Activated CD8-positive, alpha-beta memory T cell treated with anti-CD3 and anti-CD28 coated beads for 36 hours (primary cell): ENCODE data around the gene NAV1. TPM values are rescaled to one million over a fixed set of nuclear protein-coding genes. Genes with fewer than 3 reads are reported as not detected.
"Not testable (repeated sequence)": the region's sequence is repeated elsewhere in the genome, so short reads cannot be mapped to it uniquely, and the experiment has no call there.

Source experiments
- CTCF ChIA-PET: fragments of 350-600 bp; sonication (Branson Sonifier 250); formaldehyde crosslinking; loops from one replicate; lab custom pipeline; 2021; ENCODE audit warnings: antibody characterized with exemption; lab: Charles Lee
- POLR2A ChIA-PET: fragments of 350-600 bp; sonication (Branson Sonifier 250); formaldehyde crosslinking; loops from one replicate; lab custom pipeline; 2021; ENCODE audit warnings: antibody characterized with exemption; lab: Charles Lee
- total RNA-seq, 2 experiments: library from RNA; stranded (reverse); gene quantifications; one replicate each; pipeline ENCODE4 v1.2.3, GENCODE V29; 2021

The NAV1 gene
- total RNA-seq = under 1 TPM; 0.61 to 0.94 TPM

- CTCF ChIA-PET = interaction anchor here (1.1 kb wide), 2 partner anchors 32 to 56 kb away, joined by 3 read pairs; partner anchors contain the start of gene CSRP1
- POLR2A ChIA-PET = interaction anchor here (0.6 kb wide), 1 partner anchor 877 kb away, joined by 5 read pairs; no protein-coding TSS in a partner anchor
Measured at GRCh38 chr1:201538612-201539551, at the start of gene NAV1. Gene NAV1 (plus strand): TSS chr1:201539127. CDS start chr1:201622885, 83,758 bp downstream.

- ChIA-PET CTCF (interaction anchor here (0.6 to 2.7 kb wide), 2 partner anchors 23 to 669 kb away, joined by 3 to 12 read pairs; no protein-coding TSS in a partner anchor), POLR2A (interaction anchor here (0.5 kb wide), 1 partner anchor 43 kb away, joined by 4 read pairs; no protein-coding TSS in a partner anchor)
Measured at GRCh38 chr1:201489643-201490261, 49.2 kb upstream of the NAV1 start.

GRCh38 chr1:201490708-201491131 lies 48.2 kb upstream of the NAV1 start:
- CTCF ChIA-PET = interaction anchor here (1.9 to 2.7 kb wide), 2 partner anchors 8 to 22 kb away, joined by 10 to 12 read pairs; no protein-coding TSS in a partner anchor
- POLR2A ChIA-PET = no interaction called here

- POLR2A ChIA-PET = no interaction called here
- CTCF ChIA-PET = interaction anchor here (1.9 to 2.7 kb wide), 2 partner anchors 10 to 21 kb away, joined by 10 to 12 read pairs; no protein-coding TSS in a partner anchor
Measured at GRCh38 chr1:201491896-201492511, 46.9 kb upstream of the NAV1 start.

- CTCF ChIA-PET, POLR2A ChIA-PET: not testable (repeated sequence)
Measured at GRCh38 chr1:201493026-201493656, 45.8 kb upstream of the NAV1 start.

GRCh38 chr1:201493757-201494617 lies 44.9 kb upstream of the NAV1 start:
- POLR2A ChIA-PET = no interaction called here

GRCh38 chr1:201495551-201496295 lies 43.2 kb upstream of the NAV1 start:
- ChIA-PET POLR2A (no interaction called here), CTCF (interaction anchor here (2.0 to 4.0 kb wide), 2 partner anchors 15 to 17 kb away, joined by 7 to 17 read pairs; no protein-coding TSS in a partner anchor)

More at GRCh38 chr1:201493757-201494617, 44.9 kb upstream of the NAV1 start:
- CTCF ChIA-PET = interaction anchor here (4.0 kb wide), 1 partner anchor 19 kb away, joined by 17 read pairs; no protein-coding TSS in a partner anchor

- POLR2A ChIA-PET = no interaction called here
- CTCF ChIA-PET = interaction anchor here (2.0 to 4.0 kb wide), 2 partner anchors 15 to 16 kb away, joined by 7 to 17 read pairs; no protein-coding TSS in a partner anchor
Measured at GRCh38 chr1:201496296-201496690, 42.6 kb upstream of the NAV1 start.

GRCh38 chr1:201497935-201498509 lies 40.9 kb upstream of the NAV1 start:
- ChIA-PET CTCF (interaction anchor here (1.4 to 1.7 kb wide), 2 partner anchors 15 to 26 kb away, joined by 3 to 6 read pairs; no protein-coding TSS in a partner anchor), POLR2A (no interaction called here)

- ChIA-PET POLR2A (no interaction called here), CTCF (interaction anchor here (0.8 to 1.7 kb wide), 4 partner anchors 9 to 26 kb away, joined by 3 to 6 read pairs (median 4); partner anchors contain the start of gene CSRP1)
Measured at GRCh38 chr1:201498621-201499020, 40.3 kb upstream of the NAV1 start.

GRCh38 chr1:201499191-201499590 lies 39.7 kb upstream of the NAV1 start:
- ChIA-PET POLR2A (no interaction called here), CTCF (interaction anchor here (0.8 to 1.7 kb wide), 3 partner anchors 8 to 18 kb away, joined by 3 to 6 read pairs (median 5); partner anchors contain the start of gene CSRP1)

GRCh38 chr1:201499795-201500669 lies 38.9 kb upstream of the NAV1 start:
- POLR2A ChIA-PET = no interaction called here
- CTCF ChIA-PET = interaction anchor here (1.1 to 4.3 kb wide), 4 partner anchors 12 to 18 kb away, joined by 3 to 25 read pairs (median 12); no protein-coding TSS in a partner anchor

- CTCF ChIA-PET = interaction anchor here (1.1 to 4.3 kb wide), 3 partner anchors 12 to 19 kb away, joined by 3 to 25 read pairs (median 18); no protein-coding TSS in a partner anchor
Measured at GRCh38 chr1:201500670-201501120, 38.2 kb upstream of the NAV1 start.

GRCh38 chr1:201501144-201501543 lies 37.8 kb upstream of the NAV1 start:
- POLR2A ChIA-PET = no interaction called here
- CTCF ChIA-PET = interaction anchor here (1.1 to 4.3 kb wide), 3 partner anchors 11 to 20 kb away, joined by 3 to 25 read pairs (median 18); no protein-coding TSS in a partner anchor

More at GRCh38 chr1:201500670-201501120, 38.2 kb upstream of the NAV1 start:
- POLR2A ChIA-PET = no interaction called here
